GM12872 (cell line): ENCODE results near the gene FRMD4B.

Experiments used
- CTCF ChIP-seq: IDR thresholded peaks from 3 replicates; pipeline ENCODE4 v1.5.1; 2011; ENCODE audit warnings: low read depth, mild to moderate bottlenecking, low read length, moderate library complexity; ENCODE audit not compliant: insufficient read depth

FRMD4B gene

DNA sequence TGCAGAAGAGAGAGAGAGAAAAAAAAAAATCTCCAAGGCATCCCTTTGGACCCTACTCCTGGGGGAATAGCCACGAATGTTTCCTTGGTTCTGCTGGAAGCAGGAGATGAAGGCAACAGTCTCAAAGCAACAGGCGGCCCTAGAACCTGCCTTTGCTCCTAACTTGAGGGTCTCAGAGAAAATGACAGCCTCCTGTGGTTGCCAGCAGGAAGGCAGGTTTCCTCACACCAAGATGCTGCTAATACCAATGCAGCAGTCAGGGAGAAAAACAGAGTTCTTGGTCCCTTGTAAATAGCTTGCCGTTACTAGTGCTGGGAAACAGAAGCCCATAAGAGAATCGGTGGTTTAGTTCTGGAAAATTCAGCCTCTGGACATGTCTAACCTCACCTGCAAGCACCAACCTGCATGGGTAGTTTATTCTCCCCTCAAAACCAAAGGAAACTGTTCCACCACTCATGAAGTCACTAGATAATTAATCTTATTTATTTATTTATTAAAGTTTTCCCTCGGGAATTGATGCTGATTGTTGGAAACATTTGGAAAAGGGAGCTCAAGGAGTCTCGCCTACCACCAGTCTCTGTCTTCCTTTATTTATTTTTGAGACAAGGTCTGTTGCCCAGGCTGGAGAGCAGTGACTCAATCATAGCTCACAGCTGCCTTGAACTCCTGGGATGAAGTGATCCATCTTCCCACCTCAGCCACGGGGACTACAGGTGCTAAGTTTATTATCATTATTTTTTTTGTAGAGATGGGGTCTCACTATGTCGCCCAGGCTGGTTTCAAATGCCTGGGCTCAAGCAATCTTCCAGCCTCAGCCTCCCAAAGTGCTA lies 883 bp upstream of the FRMD4B start:
- TF ChIP-seq CTCF: no peak

DNA sequence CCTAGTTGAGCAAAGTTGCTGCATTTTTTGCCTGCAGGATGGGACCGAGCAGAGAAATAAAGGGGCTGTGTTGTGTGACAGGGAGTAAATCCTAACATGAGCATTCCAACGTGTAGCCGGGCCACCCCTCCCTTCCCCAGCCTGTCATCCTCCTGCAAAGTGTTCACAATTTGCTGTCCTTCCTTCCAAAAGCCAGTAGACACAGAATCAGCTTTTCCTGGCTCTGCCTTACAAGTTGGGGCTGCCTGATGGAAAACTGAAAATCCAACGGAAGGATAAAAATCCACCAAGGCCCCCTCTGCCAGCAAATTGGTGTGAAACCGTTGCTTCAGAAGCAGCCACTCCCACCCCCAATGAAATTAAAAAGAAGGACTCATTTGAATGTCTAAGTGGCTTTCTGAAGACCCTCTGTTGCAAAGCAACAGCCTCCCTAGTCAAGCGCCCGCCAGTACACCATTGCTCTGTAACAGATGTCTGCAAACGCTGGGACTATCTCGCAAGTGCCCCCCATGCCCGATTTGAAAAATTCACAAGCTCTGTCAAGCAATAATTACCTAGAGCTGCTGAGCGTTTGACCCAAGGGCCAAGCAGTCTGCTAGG lies 665 bp downstream of the FRMD4B start:
- no peak for TF ChIP-seq CTCF

GRCh38 chr3:69384326-69384725 lies 1.6 kb downstream of the FRMD4B start:
- no peak for TF ChIP-seq CTCF

DNA sequence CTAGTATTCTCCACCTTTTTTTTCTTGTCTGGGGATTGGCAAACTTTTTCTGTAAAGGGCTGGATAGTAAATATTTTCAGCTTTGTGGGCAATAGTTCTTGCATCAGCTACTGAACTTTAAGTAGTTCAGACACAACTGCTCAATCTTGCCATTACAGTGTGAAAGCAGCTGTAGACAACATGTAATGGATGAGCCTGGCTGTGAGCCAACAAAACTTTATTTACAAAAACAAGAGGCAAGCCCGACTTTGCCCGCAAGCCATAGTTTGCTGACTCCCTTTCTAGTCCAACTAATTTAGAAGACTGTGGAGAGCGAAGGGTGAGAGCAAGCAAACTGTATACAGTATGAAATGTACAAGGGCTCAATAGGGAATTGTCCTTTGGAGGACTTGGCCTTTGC lies 6.2 kb downstream of the FRMD4B start:
- no peak for TF ChIP-seq CTCF

DNA sequence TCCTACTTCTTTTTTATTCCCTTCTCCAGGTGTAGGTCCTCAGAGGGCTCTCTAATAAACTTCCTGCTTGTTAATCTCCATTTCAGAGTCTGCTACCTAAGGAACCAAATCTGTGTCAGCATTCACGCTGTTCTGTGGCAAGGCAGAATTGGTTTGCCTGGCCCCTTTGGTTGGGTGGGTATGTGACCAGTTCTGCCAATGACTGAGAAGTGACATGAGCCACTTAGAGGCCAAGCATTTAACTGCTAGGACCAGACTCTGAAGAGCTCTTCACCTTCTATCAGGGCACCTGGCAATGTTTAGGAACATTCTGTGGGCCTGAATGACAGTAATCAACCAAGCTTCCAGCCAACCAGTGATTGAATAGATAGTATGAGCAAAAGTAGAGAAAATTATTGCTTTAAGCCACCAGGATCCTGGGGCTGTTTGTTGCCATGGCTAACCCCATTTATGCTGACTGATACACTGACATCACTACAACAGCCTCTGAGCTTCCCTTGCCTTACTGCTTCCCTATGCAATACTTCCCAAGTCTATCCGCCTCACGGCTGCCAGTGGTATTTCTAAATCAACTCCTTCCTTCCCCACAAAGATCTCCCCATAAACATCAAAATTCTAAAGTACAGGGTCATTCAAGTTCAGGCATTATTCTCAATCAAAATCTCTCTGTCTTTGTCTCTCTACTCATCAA lies 7.6 kb downstream of the FRMD4B start:
- TF ChIP-seq CTCF: no peak

DNA sequence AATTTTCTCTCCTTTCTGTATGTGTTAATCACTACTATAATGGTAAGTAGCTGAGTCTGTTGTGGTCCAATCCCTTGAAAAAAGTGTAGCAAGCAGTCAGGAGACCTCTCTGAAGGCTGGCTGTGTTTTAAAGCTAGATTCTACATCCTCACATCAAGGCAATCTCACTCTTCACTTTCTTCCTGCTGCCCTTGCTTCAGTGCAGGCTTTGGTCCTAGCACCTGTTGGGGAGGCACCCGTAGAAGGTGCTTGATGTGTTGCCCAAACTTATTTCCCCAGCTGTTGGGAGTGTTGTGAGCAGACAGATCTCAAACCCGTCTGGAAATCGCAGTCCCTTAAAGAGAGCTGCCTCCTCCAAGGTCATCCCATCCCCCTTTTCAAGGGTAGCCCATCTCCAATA lies 8.6 kb downstream of the FRMD4B start:
- TF ChIP-seq CTCF: no peak

DNA sequence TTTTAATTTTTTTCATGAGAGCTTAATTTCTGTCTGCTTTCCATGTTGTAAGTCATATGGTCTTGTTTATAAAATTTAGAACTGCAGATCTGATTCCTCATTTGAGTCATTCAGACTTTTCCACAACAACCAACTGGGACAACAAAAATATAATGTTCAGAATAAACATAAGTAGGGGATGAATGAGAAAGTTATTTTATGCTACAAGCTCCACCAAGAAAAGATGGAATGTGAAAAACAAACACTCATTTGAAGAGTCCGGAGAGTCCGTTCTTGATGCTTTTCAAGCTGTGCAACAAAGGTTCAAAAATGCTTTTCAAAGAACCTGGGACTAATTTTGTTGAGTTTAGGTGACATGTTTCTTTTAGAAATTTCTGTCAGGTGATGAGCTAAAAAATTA lies 9.2 kb downstream of the FRMD4B start:
- TF ChIP-seq CTCF: no peak
